ENCODE measurements around the gene INPP4A.

DNA sequence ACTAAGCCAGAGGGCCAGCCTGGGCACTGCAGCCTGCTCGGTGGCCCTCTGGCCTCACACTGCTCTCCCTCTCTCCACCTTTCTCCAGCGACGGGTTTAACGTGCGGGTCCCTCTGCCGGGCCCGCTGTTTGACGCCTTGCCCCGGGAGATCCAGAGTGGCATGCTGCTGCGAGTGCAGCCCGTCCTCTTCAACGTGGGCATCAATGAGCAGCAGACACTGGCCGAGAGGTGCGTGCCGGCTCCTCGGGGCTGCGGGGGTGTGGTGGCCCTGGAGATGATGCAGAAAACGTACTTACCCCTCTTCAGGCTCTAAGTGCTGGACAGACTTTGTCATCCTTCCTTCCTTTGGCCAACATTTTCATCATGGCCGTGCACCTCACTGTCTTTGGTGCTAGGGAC lies 121.3 kb downstream of the INPP4A start:
- TF ChIP-seq EZH2 (IDR thresholded peaks at IDR 0.05), result no peak
- TF ChIP-seq POLR2AphosphoS5 (IDR thresholded peaks at IDR 0.05; ENCODE audit: borderline replicate concordance, low read depth, low read length), result no peak
